ENCODE data around the gene SEMA7A. TPM values are rescaled to one million over a fixed set of nuclear protein-coding genes. Genes with fewer than 3 reads are reported as not detected.

The SEMA7A gene
- total RNA-seq, 3 donors from 2014 or later, result 0.80 to 1.3 (median 0.88) TPM

GRCh38 chr15:74406992-74407705 lies 26.6 kb downstream of the SEMA7A start:
- no peaks in the 10 kb centered on the region for H3K27me3 ChIP-seq
- H3K4me3 ChIP-seq, result no peak overlapping the region
- no peaks in the 10 kb centered on the region for H3K9me3 ChIP-seq
- peak overlapping the region in 1 of 2 donors; percentile 15 for H3K27ac ChIP-seq
- intact Hi-C loops (cut with DNase I; ENCODE audit: low total_unique reads), result no loop called here
- H3K4me1 ChIP-seq, result no peaks in the 10 kb centered on the region
- no peak for DNase-seq (ENCODE audit: low spot score in 2 of 2)
- H3K36me3 ChIP-seq, result no peaks in the 10 kb centered on the region
- TF ChIP-seq CTCF (IDR thresholded peaks at IDR 0.05) (no peak), POLR2AphosphoS5 (IDR thresholded peaks at IDR 0.05) (no peak), POLR2A (IDR thresholded peaks at IDR 0.05) (no peak)

- TF ChIP-seq POLR2A (IDR thresholded peaks at IDR 0.05) (no peak), POLR2AphosphoS5 (IDR thresholded peaks at IDR 0.05) (no peak), CTCF (IDR thresholded peaks at IDR 0.05) (no peak)
- Histone ChIP-seq H3K27me3 (no peaks in the 10 kb centered on the region), H3K36me3 (no peaks in the 10 kb centered on the region), H3K9me3 (no peaks in the 10 kb centered on the region), H3K27ac (no peak overlapping the region), H3K4me1 (no peaks in the 10 kb centered on the region), H3K4me3 (no peak overlapping the region)
- no peak for DNase-seq (ENCODE audit: low spot score in 2 of 2)
- intact Hi-C loops (cut with DNase I; ENCODE audit: low total_unique reads), result no loop called here
These were observed 27.2 kb downstream of the SEMA7A start for GRCh38 chr15:74406517-74406916.

- Histone ChIP-seq H3K27ac (no peak overlapping the region), H3K9me3 (no peaks in the 10 kb centered on the region), H3K36me3 (no peaks in the 10 kb centered on the region), H3K27me3 (no peaks in the 10 kb centered on the region), H3K4me3 (no peak overlapping the region), H3K4me1 (no peaks in the 10 kb centered on the region)
- intact Hi-C loops (cut with DNase I; ENCODE audit: low total_unique reads), result no loop called here
- DNase-seq (ENCODE audit: low spot score in 2 of 2), result no peak
- TF ChIP-seq POLR2AphosphoS5 (IDR thresholded peaks at IDR 0.05) (no peak), CTCF (IDR thresholded peaks at IDR 0.05) (no peak), POLR2A (IDR thresholded peaks at IDR 0.05) (no peak)
These were observed 27.9 kb downstream of the SEMA7A start for GRCh38 chr15:74405823-74406222.

GRCh38 chr15:74403991-74404563 lies 29.7 kb downstream of the SEMA7A start:
- Histone ChIP-seq H3K4me1 (no peaks in the 10 kb centered on the region), H3K27ac (no peak overlapping the region), H3K4me3 (no peak overlapping the region), H3K27me3 (no peaks in the 10 kb centered on the region), H3K9me3 (no peaks in the 10 kb centered on the region), H3K36me3 (no peaks in the 10 kb centered on the region)
- DNase-seq (ENCODE audit: low spot score in 2 of 2), result no peak
- TF ChIP-seq CTCF (IDR thresholded peaks at IDR 0.05) (no peak), POLR2AphosphoS5 (IDR thresholded peaks at IDR 0.05) (no peak), POLR2A (IDR thresholded peaks at IDR 0.05) (no peak)
- intact Hi-C loops (cut with DNase I; ENCODE audit: low total_unique reads), result no loop called here

- TF ChIP-seq CTCF (IDR thresholded peaks at IDR 0.05) (no peak), POLR2A (IDR thresholded peaks at IDR 0.05) (no peak), POLR2AphosphoS5 (IDR thresholded peaks at IDR 0.05) (no peak)
These were observed 30.2 kb downstream of the SEMA7A start for GRCh38 chr15:74403588-74403919.

More at GRCh38 chr15:74403588-74403919, 30.2 kb downstream of the SEMA7A start:
- Histone ChIP-seq H3K27me3 (no peaks in the 10 kb centered on the region), H3K4me1 (no peaks in the 10 kb centered on the region), H3K4me3 (no peak overlapping the region), H3K9me3 (no peaks in the 10 kb centered on the region), H3K36me3 (no peaks in the 10 kb centered on the region), H3K27ac (no peak overlapping the region)
- intact Hi-C loops (cut with DNase I; ENCODE audit: low total_unique reads), result no loop called here
- no peak for DNase-seq (ENCODE audit: low spot score in 2 of 2)
